Stimulated activated CD4-positive, alpha-beta T cell treated with anti-CD3 and anti-CD28 coated beads, Interleukin-2, amount 100 ng/mL, for 48 hours (primary cell): ENCODE measurements around the gene SAP30BP.
A peak's percentile ranks its signal among the peaks of the same experiment; 100 is the strongest.

Experiments
- DNase-seq, 2 donors: peaks; one replicate each; pipeline ENCODE4 v3.0.0-alpha.2; 2020

The SAP30BP gene

GRCh38 chr17:75748706-75749105 is 81.6 kb downstream of the SAP30BP start:
- no peak for DNase-seq

GRCh38 chr17:75749545-75750389 is 82.6 kb downstream of the SAP30BP start:
- DNase-seq = peak; percentile 95

GRCh38 chr17:75750661-75751423 is 83.7 kb downstream of the SAP30BP start:
- DNase-seq = no peak

GRCh38 chr17:75751676-75752404 is 84.7 kb downstream of the SAP30BP start:
- no peak for DNase-seq

- no peak for DNase-seq
These were observed 85.2 kb downstream of the SAP30BP start for GRCh38 chr17:75752405-75752709.

- no peak for DNase-seq
These were observed 85.8 kb downstream of the SAP30BP start for GRCh38 chr17:75752802-75753513.

GRCh38 chr17:75753514-75754377 is 86.6 kb downstream of the SAP30BP start:
- peak; percentile 59 to 70 for DNase-seq

GRCh38 chr17:75754378-75755204 is 87.5 kb downstream of the SAP30BP start:
- no peak for DNase-seq

GRCh38 chr17:75755205-75755901 is 88.2 kb downstream of the SAP30BP start:
- DNase-seq = no peak

GRCh38 chr17:75755990-75756389 is 88.9 kb downstream of the SAP30BP start:
- DNase-seq = no peak

- DNase-seq = no peak
These were observed 89.4 kb downstream of the SAP30BP start for GRCh38 chr17:75756451-75757085.

- DNase-seq = no peak
These were observed 90.0 kb downstream of the SAP30BP start for GRCh38 chr17:75757086-75757681.
